HG02763 (cell line): ENCODE data around the gene TNFAIP8L1.

ENCODE experiments used
- ATAC-seq: cut with Tn5 transposase; IDR thresholded peaks from one replicate; pipeline ENCODE4 v1.9.1; 2021; ENCODE audit warnings: mild to moderate bottlenecking, moderate library complexity; ENCODE audit not compliant: unreplicated experiment

Gene TNFAIP8L1

GRCh38 chr19:4609878-4610511 lies 29.3 kb upstream of the TNFAIP8L1 start:
- no peak for ATAC-seq

- no peak for ATAC-seq
Measured at GRCh38 chr19:4613254-4613751, 26.0 kb upstream of the TNFAIP8L1 start.

- no peak for ATAC-seq
Measured at GRCh38 chr19:4618019-4618418, 21.3 kb upstream of the TNFAIP8L1 start.

GRCh38 chr19:4619668-4620294 lies 19.5 kb upstream of the TNFAIP8L1 start:
- ATAC-seq: no peak

GRCh38 chr19:4620675-4621074 lies 18.6 kb upstream of the TNFAIP8L1 start:
- no peak for ATAC-seq

- no peak for ATAC-seq
Measured at GRCh38 chr19:4622695-4623421, 16.5 kb upstream of the TNFAIP8L1 start.

- ATAC-seq: no peak
Measured at GRCh38 chr19:4624301-4624700, 15.0 kb upstream of the TNFAIP8L1 start.

- ATAC-seq: no peak
Measured at GRCh38 chr19:4624733-4625362, 14.5 kb upstream of the TNFAIP8L1 start.

- no peak for ATAC-seq
Measured at GRCh38 chr19:4633140-4633967, 6.0 kb upstream of the TNFAIP8L1 start.

- ATAC-seq: no peak
Measured at GRCh38 chr19:4635754-4636116, 3.6 kb upstream of the TNFAIP8L1 start.

- no peak for ATAC-seq
Measured at GRCh38 chr19:4636151-4636717, 3.1 kb upstream of the TNFAIP8L1 start.

GRCh38 chr19:4636761-4637160 lies 2.6 kb upstream of the TNFAIP8L1 start:
- no peak for ATAC-seq

- ATAC-seq: no peak
Measured at GRCh38 chr19:4638317-4638716, 999 bp upstream of the TNFAIP8L1 start.

- peak; percentile 11 for ATAC-seq
Measured at GRCh38 chr19:4639531-4640246, 373 bp downstream of the TNFAIP8L1 start.

GRCh38 chr19:4640247-4641000 lies 1.1 kb downstream of the TNFAIP8L1 start:
- ATAC-seq: no peak

- ATAC-seq: no peak
Measured at GRCh38 chr19:4641132-4641531, 1.8 kb downstream of the TNFAIP8L1 start.

GRCh38 chr19:4642625-4643024 lies 3.3 kb downstream of the TNFAIP8L1 start:
- ATAC-seq: no peak

- ATAC-seq: no peak
Measured at GRCh38 chr19:4645718-4646117, 6.4 kb downstream of the TNFAIP8L1 start.
